ENCODE results near the gene NUP93.

GRCh38 chr16:56824331-56824730, 94.4 kb downstream of the NUP93 start:
- no peak for TF ChIP-seq CTCF (IDR thresholded peaks at IDR 0.05; ENCODE audit: poor library complexity)
- no peak for TF ChIP-seq EZH2 (IDR thresholded peaks at IDR 0.05; ENCODE audit: borderline replicate concordance)

Data from hepatocyte (in vitro differentiated cells).